Chondrocyte (in vitro differentiated cells): ENCODE measurements around the gene RGP1. TPM values are rescaled to one million over a fixed set of nuclear protein-coding genes. Genes with fewer than 3 reads are reported as not detected.
A peak's percentile ranks its signal among the peaks of the same experiment; 100 is the strongest.

Experiments
- DNase-seq: peaks from one replicate; pipeline ENCODE4 v3.0.0; 2021; ENCODE audit warnings: mixed read lengths, low spot score
- H3K27ac Mint-ChIP-seq: one replicate; pipeline ENCODE4 v1.8.0; 2021; ENCODE audit warnings: mild to moderate bottlenecking, moderate library complexity, mixed read lengths; ENCODE audit not compliant: unreplicated experiment
- H3K27me3 Mint-ChIP-seq: 2 replicates; pipeline ENCODE4 v1.8.0; 2021; ENCODE audit warnings: low read depth, mixed read lengths
- H3K36me3 Mint-ChIP-seq: 2 replicates; pipeline ENCODE4 v1.8.0; 2021; ENCODE audit warnings: low read depth, mixed read lengths
- H3K4me1 Mint-ChIP-seq: 2 replicates; pipeline ENCODE4 v1.8.0; 2021; ENCODE audit warnings: low read depth, mild to moderate bottlenecking, mixed read lengths
- H3K4me3 Mint-ChIP-seq: one replicate; pipeline ENCODE4 v1.8.0; 2021; ENCODE audit warnings: mild to moderate bottlenecking, moderate library complexity, mixed read lengths; ENCODE audit not compliant: unreplicated experiment
- H3K9me3 Mint-ChIP-seq: 2 replicates; pipeline ENCODE4 v1.8.0; 2021; ENCODE audit warnings: low read depth, mixed read lengths
- CTCF ChIP-seq: fragments of 200-600 bp; sonication (generic); IDR thresholded peaks from 2 replicates; pipeline ENCODE4 v1.5.0; 2021; ENCODE audit warnings: antibody characterized with exemption, mild to moderate bottlenecking, moderate library complexity
- total RNA-seq: library from RNA; stranded (reverse); gene quantifications from 3 replicates; pipeline ENCODE4 v1.2.1, GENCODE V29; 2021

RGP1 gene
- total RNA-seq, 1 donor from 2014 or later = 27.7 TPM

- H3K9me3 Mint-ChIP-seq = no peaks in the 10 kb centered on the region
- TF ChIP-seq CTCF = no peak
- peaks cover 28% of the 10 kb centered on the region for H3K36me3 Mint-ChIP-seq
- no peak overlapping the region for H3K27ac Mint-ChIP-seq
- no peak for DNase-seq
- no peaks in the 10 kb centered on the region for H3K27me3 Mint-ChIP-seq
- H3K4me1 Mint-ChIP-seq = peaks cover 33% of the 10 kb centered on the region
- no peak overlapping the region for H3K4me3 Mint-ChIP-seq
These were observed 5.1 kb upstream of the RGP1 start for GRCh38 chr9:35743880-35744518.

- Mint-ChIP-seq H3K27ac (no peak overlapping the region), H3K4me3 (peak overlapping the region; percentile 91), H3K9me3 (no peaks in the 10 kb centered on the region), H3K4me1 (peaks cover 41% of the 10 kb centered on the region), H3K36me3 (peaks cover 20% of the 10 kb centered on the region), H3K27me3 (no peaks in the 10 kb centered on the region)
- no peak for TF ChIP-seq CTCF
- no peak for DNase-seq
These were observed 3.5 kb upstream of the RGP1 start for GRCh38 chr9:35745569-35745968.

- Mint-ChIP-seq H3K36me3 (peaks cover 23% of the 10 kb centered on the region), H3K9me3 (no peaks in the 10 kb centered on the region), H3K27ac (peak overlapping the region; percentile 69), H3K4me1 (peaks cover 41% of the 10 kb centered on the region), H3K27me3 (no peaks in the 10 kb centered on the region), H3K4me3 (peak overlapping the region; percentile 91)
- no peak for TF ChIP-seq CTCF
- DNase-seq = no peak
These were observed 2.5 kb upstream of the RGP1 start for GRCh38 chr9:35746583-35746982.

- no peak for TF ChIP-seq CTCF
- Mint-ChIP-seq H3K27ac (peak overlapping the region; percentile 90), H3K9me3 (no peaks in the 10 kb centered on the region), H3K4me3 (peak overlapping the region; percentile 91), H3K27me3 (no peaks in the 10 kb centered on the region), H3K36me3 (peaks cover 29% of the 10 kb centered on the region), H3K4me1 (peaks cover 41% of the 10 kb centered on the region)
- no peak for DNase-seq
These were observed 737 bp upstream of the RGP1 start for GRCh38 chr9:35748242-35748857.

GRCh38 chr9:35749515-35750255 lies 598 bp downstream of the RGP1 start:
- TF ChIP-seq CTCF = no peak
- Mint-ChIP-seq H3K9me3 (no peaks in the 10 kb centered on the region), H3K36me3 (peaks cover 30% of the 10 kb centered on the region), H3K4me3 (peak overlapping the region; percentile 89), H3K4me1 (peaks cover 44% of the 10 kb centered on the region), H3K27me3 (no peaks in the 10 kb centered on the region), H3K27ac (peak overlapping the region; percentile 66)
- DNase-seq = no peak
